OCI-LY3 (cell line): Measurements from ENCODE around the gene HSD17B7.

Experiments
- H2AFZ ChIP-seq: fragments of 200-600, 300-600 bp; shearing (Covaris generic); 2 replicates; pipeline ENCODE4 v1.6.0; 2014; ENCODE audit warnings: antibody characterized with exemption, low read depth, low read length
- H3K27ac ChIP-seq: fragments of 200-600, 300-600 bp; sonication (generic); 2 replicates; pipeline ENCODE4 v1.5.1; 2014; ENCODE audit warnings: mild to moderate bottlenecking, low read length, moderate library complexity, mixed read lengths
- H3K27me3 ChIP-seq: fragments of 200-600, 300-600 bp; sonication (generic); 2 replicates; pipeline ENCODE4 v1.6.1; 2014; ENCODE audit warnings: low read depth, low read length, mixed read lengths
- H3K36me3 ChIP-seq: fragments of 200-600, 300-600 bp; sonication (generic); replicated peaks from 2 replicates; pipeline ENCODE3; 2014; ENCODE audit warnings: low read depth, low read length, mixed read lengths
- H3K4me1 ChIP-seq: fragments of 300-600, 200-600 bp; sonication (generic); 2 replicates; pipeline ENCODE4 v1.6.1; 2014; ENCODE audit warnings: low read length, mixed read lengths
- H3K4me2 ChIP-seq: fragments of 200-600, 300-600 bp; sonication (generic); 2 replicates; pipeline ENCODE4 v1.6.1; 2014; ENCODE audit warnings: low read length, mixed read lengths
- H3K4me3 ChIP-seq: fragments of 300-600, 200-600 bp; sonication (generic); 2 replicates; pipeline ENCODE4 v1.5.1; 2014; ENCODE audit warnings: antibody characterized with exemption, mild to moderate bottlenecking, low read length, moderate library complexity
- H3K79me2 ChIP-seq: fragments of 300-600, 200-600 bp; shearing (Covaris generic); 2 replicates; pipeline ENCODE4 v1.6.1; 2014; ENCODE audit warnings: mild to moderate bottlenecking, low read length, mixed read lengths
- H3K9ac ChIP-seq: fragments of 300-600, 200-600 bp; shearing (Covaris generic); 2 replicates; pipeline ENCODE4 v1.6.0; 2014; ENCODE audit warnings: mild to moderate bottlenecking, low read length, moderate library complexity
- H3K9me3 ChIP-seq: fragments of 200-600, 300-600 bp; shearing (Covaris generic); 2 replicates; pipeline ENCODE4 v1.6.1; 2014; ENCODE audit warnings: low read length, mixed read lengths; ENCODE audit not compliant: insufficient read depth
- H4K20me1 ChIP-seq: fragments of 200-600, 300-600 bp; sonication (generic); 2 replicates; pipeline ENCODE4 v1.6.1; 2016; ENCODE audit warnings: low read length, mixed read lengths; ENCODE audit not compliant: insufficient read depth
- CTCF ChIP-seq: fragments of 200-600, 300-600 bp; sonication (generic); IDR thresholded peaks from 2 replicates; pipeline ENCODE4 v1.5.1; 2014; ENCODE audit warnings: antibody characterized with exemption, low read length, low read depth
- EZH2phosphoT487 ChIP-seq: fragments of 200-600 bp; shearing (Covaris generic); IDR thresholded peaks from 2 replicates; pipeline ENCODE4 v1.6.1; 2018; ENCODE audit warnings: antibody characterized with exemption, mixed run types, low read depth

Gene HSD17B7

GRCh38 chr1:162757476-162757875 lies 33.0 kb upstream of the HSD17B7 start:
- Histone ChIP-seq H4K20me1 (no peaks in the 10 kb centered on the region), H3K9ac (no peak overlapping the region), H3K36me3 (no peaks in the 10 kb centered on the region), H3K27ac (no peak overlapping the region), H3K79me2 (no peaks in the 10 kb centered on the region), H3K9me3 (no peaks in the 10 kb centered on the region), H3K27me3 (no peaks in the 10 kb centered on the region), H3K4me1 (no peaks in the 10 kb centered on the region), H3K4me3 (no peak overlapping the region), H3K4me2 (no peak overlapping the region), H2AFZ (no peak overlapping the region)
- no peak for TF ChIP-seq CTCF
- TF ChIP-seq EZH2phosphoT487 = no peak

GRCh38 chr1:162765788-162766187 lies 24.7 kb upstream of the HSD17B7 start:
- H3K9ac ChIP-seq = no peak overlapping the region
- H3K4me2 ChIP-seq = no peak overlapping the region
- H3K27ac ChIP-seq = no peak overlapping the region
- H3K4me1 ChIP-seq = no peaks in the 10 kb centered on the region
- H3K4me3 ChIP-seq = no peak overlapping the region
- no peak overlapping the region for H2AFZ ChIP-seq
- no peaks in the 10 kb centered on the region for H3K27me3 ChIP-seq
- TF ChIP-seq CTCF (no peak), EZH2phosphoT487 (no peak)
- no peaks in the 10 kb centered on the region for H3K36me3 ChIP-seq
- H4K20me1 ChIP-seq = no peaks in the 10 kb centered on the region
- no peaks in the 10 kb centered on the region for H3K79me2 ChIP-seq
- no peaks in the 10 kb centered on the region for H3K9me3 ChIP-seq

DNA sequence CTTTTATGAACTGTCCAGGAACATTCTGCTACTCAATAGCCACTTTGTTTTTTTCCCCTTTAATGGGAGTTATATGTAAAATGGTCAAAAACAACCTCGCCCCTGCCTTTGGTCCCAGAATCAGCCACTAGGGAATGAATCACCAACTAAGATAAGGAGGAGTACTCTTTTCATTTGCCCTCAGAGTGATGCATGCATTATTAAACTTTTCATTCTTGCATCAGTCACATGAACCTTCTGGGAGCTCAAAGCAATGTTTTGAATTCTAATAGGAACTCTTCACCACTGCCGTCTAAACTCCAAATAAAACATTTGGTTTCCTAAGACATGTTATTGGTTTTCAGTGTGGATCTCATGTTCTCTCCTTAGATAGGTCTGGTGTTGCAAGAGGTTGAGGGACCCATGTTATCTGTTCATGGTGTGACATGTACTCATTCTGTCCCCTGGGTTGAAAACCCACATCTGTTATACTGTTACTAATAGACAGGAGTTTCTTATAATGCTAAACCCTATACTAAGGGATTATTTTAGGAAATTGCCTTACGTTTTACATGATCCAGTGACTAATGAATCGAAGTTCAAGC lies 17.8 kb upstream of the HSD17B7 start:
- Histone ChIP-seq H4K20me1 (no peaks in the 10 kb centered on the region), H3K9me3 (no peaks in the 10 kb centered on the region), H3K4me2 (no peak overlapping the region), H3K27me3 (no peaks in the 10 kb centered on the region), H3K27ac (no peak overlapping the region), H3K4me1 (no peaks in the 10 kb centered on the region), H3K79me2 (no peaks in the 10 kb centered on the region), H3K4me3 (no peak overlapping the region), H3K36me3 (no peaks in the 10 kb centered on the region), H2AFZ (no peak overlapping the region), H3K9ac (no peak overlapping the region)
- no peak for TF ChIP-seq CTCF
- no peak for TF ChIP-seq EZH2phosphoT487

GRCh38 chr1:162774007-162774406 lies 16.5 kb upstream of the HSD17B7 start:
- H3K4me1 ChIP-seq = no peaks in the 10 kb centered on the region
- no peaks in the 10 kb centered on the region for H3K27me3 ChIP-seq
- H3K9me3 ChIP-seq = no peaks in the 10 kb centered on the region
- H3K9ac ChIP-seq = no peak overlapping the region
- H4K20me1 ChIP-seq = no peaks in the 10 kb centered on the region
- no peak overlapping the region for H3K4me3 ChIP-seq
- no peak overlapping the region for H3K4me2 ChIP-seq
- no peaks in the 10 kb centered on the region for H3K79me2 ChIP-seq
- H3K27ac ChIP-seq = no peak overlapping the region
- no peak overlapping the region for H2AFZ ChIP-seq
- TF ChIP-seq CTCF = no peak
- no peak for TF ChIP-seq EZH2phosphoT487
- H3K36me3 ChIP-seq = no peaks in the 10 kb centered on the region
